PC-3 (cell line): ENCODE results near the gene C16orf86. TPM values are rescaled to one million over a fixed set of nuclear protein-coding genes. Genes with fewer than 3 reads are reported as not detected.

Experiments used
- ATAC-seq: fragments of 200-7000 bp; cut with Tn5 transposase; 2 replicates; pipeline ENCODE4 v1.9.1; 2020; ENCODE audit warnings: mild to moderate bottlenecking, moderate library complexity
- BruUV-seq: library from RNA; stranded (reverse); fragments of 400-500 nt; replicated peaks from 2 replicates; lab custom pipeline; 2021; lab: Mats Ljungman, UMichigan
- CTCF ChIA-PET: fragments of 300-600 bp; sonication (Branson Sonifier 250); formaldehyde crosslinking; loops from one replicate; lab custom pipeline; 2022; ENCODE audit warnings: antibody characterized with exemption; lab: Charles Lee
- POLR2A ChIA-PET: fragments of 300-600 bp; sonication (Branson Sonifier 250); formaldehyde crosslinking; loops from one replicate; lab custom pipeline; 2022; ENCODE audit warnings: antibody characterized with exemption; ENCODE audit not compliant: unreplicated experiment; lab: Charles Lee
- DNase-seq: peaks from one replicate; pipeline ENCODE4 v3.0.0-alpha.2; 2015
- H2AFZ ChIP-seq: fragments of 300-600 bp; sonication (generic); 2 replicates; pipeline ENCODE4 v1.6.0; 2016; ENCODE audit warnings: antibody characterized with exemption, low read length
- H3F3A ChIP-seq: fragments of 300-600 bp; sonication (generic); one replicate; pipeline ENCODE4 v1.6.0; 2017; ENCODE audit warnings: antibody characterized with exemption, low read length, control low read depth, mild to moderate bottlenecking; ENCODE audit not compliant: unreplicated experiment
- H3K27ac ChIP-seq: fragments of 300-600 bp; sonication (generic); 2 replicates; pipeline ENCODE4 v1.5.1; 2016; ENCODE audit warnings: mild to moderate bottlenecking, low read length
- H3K27me3 ChIP-seq: fragments of 300-600 bp; sonication (generic); 2 replicates; pipeline ENCODE4 v1.6.1; 2016; ENCODE audit warnings: low read length, mixed read lengths
- H3K36me3 ChIP-seq: fragments of 300-600 bp; sonication (generic); 2 replicates; pipeline ENCODE4 v1.6.1; 2016; ENCODE audit warnings: low read depth, mixed run types, low read length, mixed read lengths
- H3K4me1 ChIP-seq: fragments of 300-600 bp; sonication (generic); 2 replicates; pipeline ENCODE4 v1.5.1; 2016; ENCODE audit warnings: low read length; ENCODE audit not compliant: insufficient read depth
- H3K4me2 ChIP-seq: fragments of 300-600 bp; sonication (generic); 2 replicates; pipeline ENCODE4 v1.6.0; 2016; ENCODE audit warnings: low read length
- H3K4me3 ChIP-seq: fragments of 300-600 bp; sonication (generic); 2 replicates; pipeline ENCODE4 v1.5.1; 2016; ENCODE audit warnings: mild to moderate bottlenecking, low read length, mixed read lengths
- H3K79me2 ChIP-seq: fragments of 300-600 bp; sonication (generic); 2 replicates; pipeline ENCODE4 v1.6.1; 2017; ENCODE audit warnings: low read length, mixed read lengths
- H3K9ac ChIP-seq: fragments of 300-600 bp; sonication (generic); 2 replicates; pipeline ENCODE4 v1.6.0; 2016; ENCODE audit warnings: mild to moderate bottlenecking, low read length
- H3K9me2 ChIP-seq: fragments of 300-600 bp; sonication (generic); replicated peaks from 2 replicates; pipeline ENCODE4 v1.6.1; 2016; ENCODE audit warnings: mixed run types, low read length, mixed read lengths
- H3K9me3 ChIP-seq: fragments of 300-600 bp; sonication (generic); 2 replicates; pipeline ENCODE4 v1.6.1; 2016; ENCODE audit warnings: low read length, mixed read lengths
- H4K20me1 ChIP-seq: fragments of 300-600 bp; sonication (generic); 2 replicates; pipeline ENCODE4 v1.6.1; 2016; ENCODE audit warnings: low read length, mixed read lengths
- CTCF ChIP-seq: fragments of 300-600 bp; sonication (generic); conservative IDR thresholded peaks from 2 replicates; pipeline ENCODE4 v1.5.1; 2017; ENCODE audit warnings: antibody characterized with exemption, low read depth, mild to moderate bottlenecking, low read length
- EZH2 ChIP-seq: fragments of 300-600 bp; sonication (generic); IDR thresholded peaks from one replicate; pipeline ENCODE4 v1.6.1; 2017; ENCODE audit warnings: antibody characterized with exemption, mild to moderate bottlenecking, low read length; ENCODE audit not compliant: unreplicated experiment
- EZH2phosphoT487 ChIP-seq: fragments of 300-600 bp; sonication (generic); IDR thresholded peaks from 2 replicates; pipeline ENCODE4 v1.6.1; 2018; ENCODE audit warnings: mild to moderate bottlenecking, antibody characterized with exemption, low read length, borderline replicate concordance
- intact Hi-C: fragments of 100-400 bp; cut with micrococcal nuclease; formaldehyde crosslinking; loops from 2 replicates; pipeline ENCODE4 v1.9.0; 2023
- total RNA-seq: library from RNA; depleted of rRNA; stranded (reverse); fragments of >200 nt; gene quantifications from 2 replicates; pipeline ENCODE4 v1.2.3, GENCODE V29; 2014

C16orf86 gene
- total RNA-seq, 1 experiment from 2014 or later: not detected

- H3K79me2 ChIP-seq: no peaks in the 10 kb centered on the region
- H3K9ac ChIP-seq: no peak overlapping the region
- no peaks in the 10 kb centered on the region for H3K9me2 ChIP-seq
- TF ChIP-seq EZH2phosphoT487: no peak
- no peak for TF ChIP-seq EZH2
- TF ChIP-seq CTCF: no peak
- no peak overlapping the region for H2AFZ ChIP-seq
- no peak overlapping the region for H3K4me3 ChIP-seq
- no peaks in the 10 kb centered on the region for H3K4me1 ChIP-seq
- no peak overlapping the region for H3K27ac ChIP-seq
- POLR2A ChIA-PET: no interaction called here
- no peaks in the 10 kb centered on the region for H4K20me1 ChIP-seq
- DNase-seq (peak; percentile 28), ATAC-seq (no peak; the same call in 1 of the 2 replicates)
- intact Hi-C loops: no loop called here
- no peaks in the 10 kb centered on the region for H3K36me3 ChIP-seq
- H3K9me3 ChIP-seq: no peaks in the 10 kb centered on the region
- no TSS peak for BruUV-seq
- no peak overlapping the region for H3K4me2 ChIP-seq
- CTCF ChIA-PET: no interaction called here
- H3F3A ChIP-seq: no peaks in the 10 kb centered on the region
- no peaks in the 10 kb centered on the region for H3K27me3 ChIP-seq
These were observed 19.4 kb upstream of the C16orf86 start for GRCh38 chr16:67647111-67647651.

GRCh38 chr16:67647681-67648080 is 18.9 kb upstream of the C16orf86 start:
- ATAC-seq (no peak), DNase-seq (no peak)
- no peaks in the 10 kb centered on the region for H3K4me1 ChIP-seq
- H3K4me3 ChIP-seq: no peak overlapping the region
- H3K36me3 ChIP-seq: no peaks in the 10 kb centered on the region
- CTCF ChIA-PET: no interaction called here
- TF ChIP-seq CTCF: no peak
- no peak for TF ChIP-seq EZH2
- no peak for TF ChIP-seq EZH2phosphoT487
- intact Hi-C loops: no loop called here
- H3K27ac ChIP-seq: no peak overlapping the region
- POLR2A ChIA-PET: no interaction called here
- no peaks in the 10 kb centered on the region for H3K9me2 ChIP-seq
- no peaks in the 10 kb centered on the region for H3K79me2 ChIP-seq
- H2AFZ ChIP-seq: no peak overlapping the region
- no peaks in the 10 kb centered on the region for H3K9me3 ChIP-seq
- no peaks in the 10 kb centered on the region for H3F3A ChIP-seq
- BruUV-seq: no TSS peak
- H4K20me1 ChIP-seq: no peaks in the 10 kb centered on the region
- no peaks in the 10 kb centered on the region for H3K27me3 ChIP-seq
- no peak overlapping the region for H3K4me2 ChIP-seq
- no peak overlapping the region for H3K9ac ChIP-seq

GRCh38 chr16:67648088-67648763 is 18.4 kb upstream of the C16orf86 start:
- no peaks in the 10 kb centered on the region for H3K9me2 ChIP-seq
- no peaks in the 10 kb centered on the region for H3K27me3 ChIP-seq
- BruUV-seq: no TSS peak

More at GRCh38 chr16:67648088-67648763, 18.4 kb upstream of the C16orf86 start:
- H3K79me2 ChIP-seq: no peaks in the 10 kb centered on the region
- TF ChIP-seq CTCF (no peak), EZH2phosphoT487 (no peak), EZH2 (no peak)
- DNase-seq (no peak), ATAC-seq (no peak)
- no peaks in the 10 kb centered on the region for H3F3A ChIP-seq
- POLR2A ChIA-PET: no interaction called here
- CTCF ChIA-PET: no interaction called here
- H3K9me3 ChIP-seq: no peaks in the 10 kb centered on the region
- H3K36me3 ChIP-seq: no peaks in the 10 kb centered on the region
- no peak overlapping the region for H3K4me2 ChIP-seq
- no peaks in the 10 kb centered on the region for H4K20me1 ChIP-seq
- intact Hi-C loops: no loop called here
- H3K4me3 ChIP-seq: no peak overlapping the region
- H2AFZ ChIP-seq: no peak overlapping the region
- H3K27ac ChIP-seq: no peak overlapping the region
- H3K9ac ChIP-seq: no peak overlapping the region
- no peaks in the 10 kb centered on the region; the same call in 1 of the 2 replicates for H3K4me1 ChIP-seq
